Measurements from ENCODE around the gene TBCK.
"Not testable (repeated sequence)": the region's sequence is repeated elsewhere in the genome, so short reads cannot be mapped to it uniquely, and the experiment has no call there.

Gene TBCK

DNA sequence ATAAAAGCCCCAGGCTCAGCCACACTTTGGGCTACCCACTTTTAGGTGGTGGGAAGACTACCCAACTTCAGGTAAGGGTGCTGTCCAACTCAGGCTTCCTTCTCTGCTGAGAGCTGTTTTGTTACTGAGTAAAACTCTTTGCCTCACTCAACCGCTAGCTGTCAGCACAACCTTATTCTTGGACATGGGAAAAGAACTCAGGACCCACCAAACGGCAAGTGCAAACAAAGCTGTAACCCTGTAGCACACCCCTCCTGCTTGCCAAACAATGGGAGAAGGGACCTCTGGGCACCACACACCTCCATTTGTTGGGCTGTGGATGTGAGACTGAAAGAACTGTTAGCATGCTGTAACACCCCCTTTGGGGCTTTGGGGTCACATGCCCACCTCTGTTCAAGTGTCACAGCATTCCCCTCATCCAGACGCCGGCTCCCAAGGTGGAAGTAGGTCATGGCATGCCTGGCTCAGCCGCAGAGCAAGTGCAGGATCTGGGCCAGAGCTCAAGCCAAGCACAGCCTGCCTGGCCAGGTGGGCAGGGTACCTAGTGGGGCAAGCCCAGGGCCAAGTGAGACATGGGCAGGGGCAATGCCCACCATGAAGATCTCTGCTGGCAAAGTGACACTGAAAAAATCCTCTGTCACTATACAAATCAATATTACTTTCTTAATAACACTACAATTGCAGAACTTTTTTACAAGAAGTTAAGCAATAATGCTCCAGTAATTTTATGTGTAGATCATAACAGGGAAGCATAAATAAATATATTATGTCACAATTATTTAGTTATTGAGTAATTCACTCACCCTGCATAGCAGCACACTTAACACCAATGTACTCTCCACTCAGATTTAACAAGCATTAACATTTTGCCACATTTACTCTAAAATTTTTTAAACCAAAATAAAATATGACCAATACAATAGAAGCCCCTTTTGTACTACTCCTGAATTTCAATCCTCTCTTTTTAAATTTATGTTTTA is 107.2 kb downstream of the TBCK start:
- DNase-seq = no peak

DNA sequence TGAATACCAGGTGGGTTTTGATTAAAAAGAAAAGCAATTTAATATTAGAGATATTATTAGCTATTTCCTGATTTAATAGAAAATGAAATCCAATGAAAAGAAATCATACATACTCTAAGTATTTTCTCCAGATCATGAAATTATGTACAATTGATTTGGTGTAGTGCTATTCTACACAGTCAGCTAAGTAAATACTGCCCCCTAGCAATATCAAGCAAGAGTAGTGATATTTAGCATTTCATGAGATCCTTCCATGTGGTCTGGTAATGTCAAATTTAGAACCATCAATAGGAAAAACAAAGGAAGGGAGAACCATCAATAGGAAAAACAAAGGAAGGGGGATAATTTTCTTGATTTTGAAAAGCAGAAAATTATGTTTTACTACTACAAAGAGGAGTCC is 114.6 kb downstream of the TBCK start:
- no peak for DNase-seq

DNA sequence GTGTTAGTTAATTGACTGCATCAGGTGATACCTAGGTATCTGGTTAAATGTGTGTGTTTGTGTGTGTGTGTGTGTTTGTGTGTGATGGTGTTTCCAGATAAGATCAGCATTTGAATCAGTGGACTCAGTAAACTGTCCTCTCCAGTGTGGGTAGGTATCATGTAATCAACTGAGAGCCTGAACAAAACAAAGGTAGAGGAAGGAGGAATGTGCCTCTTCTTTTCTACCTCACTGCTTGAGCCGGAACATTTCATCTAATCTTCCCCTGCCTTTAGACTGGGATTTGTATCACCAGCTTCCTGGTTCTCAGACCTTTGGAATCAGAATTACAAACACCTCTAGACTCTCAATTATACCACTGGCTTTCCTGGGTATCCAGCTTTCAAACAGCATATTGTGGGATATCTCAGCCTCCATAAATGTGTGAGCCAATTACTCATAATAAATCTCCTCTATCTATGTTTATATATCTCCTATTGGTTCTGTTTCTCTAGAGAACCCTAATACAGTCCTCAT is 120.5 kb downstream of the TBCK start:
- no peak for DNase-seq

DNA sequence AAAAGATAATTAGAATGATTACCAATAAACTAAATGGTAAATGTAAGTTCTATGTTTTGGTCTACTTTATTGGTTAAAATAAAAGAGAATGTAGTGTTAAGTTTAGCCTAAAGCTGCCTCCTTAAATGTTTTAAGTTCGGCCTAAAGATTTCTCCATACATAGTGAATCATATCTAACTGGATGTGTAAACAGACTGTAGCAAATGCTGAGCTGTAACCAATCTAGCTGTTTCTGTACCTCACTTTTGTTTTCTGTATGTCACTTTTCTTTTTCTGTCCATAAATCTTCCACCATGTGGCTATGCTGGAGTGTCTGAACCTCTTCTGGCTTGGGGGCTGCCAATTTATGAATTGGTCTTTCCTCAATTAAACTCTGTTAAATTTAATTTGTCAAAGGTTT is 121.2 kb downstream of the TBCK start:
- no peak for DNase-seq

DNA sequence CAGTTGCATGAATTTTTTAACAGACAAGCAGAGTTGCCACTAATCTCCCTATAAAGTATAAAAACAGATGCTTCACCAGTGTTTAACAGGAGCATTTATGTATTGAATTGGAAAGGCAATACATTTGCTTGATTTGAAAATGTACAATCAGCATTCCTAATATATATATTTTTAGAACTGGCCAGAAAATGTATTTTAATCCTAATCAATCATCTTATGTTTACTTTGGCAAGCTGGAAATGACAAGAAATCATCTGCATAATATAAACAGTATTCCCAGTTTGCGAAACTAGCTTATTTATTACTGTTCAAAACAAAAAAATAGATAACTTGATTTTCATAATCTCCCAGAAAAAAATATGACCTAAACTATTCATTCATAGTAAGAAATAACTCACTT is 123.9 kb downstream of the TBCK start:
- DNase-seq = no peak

DNA sequence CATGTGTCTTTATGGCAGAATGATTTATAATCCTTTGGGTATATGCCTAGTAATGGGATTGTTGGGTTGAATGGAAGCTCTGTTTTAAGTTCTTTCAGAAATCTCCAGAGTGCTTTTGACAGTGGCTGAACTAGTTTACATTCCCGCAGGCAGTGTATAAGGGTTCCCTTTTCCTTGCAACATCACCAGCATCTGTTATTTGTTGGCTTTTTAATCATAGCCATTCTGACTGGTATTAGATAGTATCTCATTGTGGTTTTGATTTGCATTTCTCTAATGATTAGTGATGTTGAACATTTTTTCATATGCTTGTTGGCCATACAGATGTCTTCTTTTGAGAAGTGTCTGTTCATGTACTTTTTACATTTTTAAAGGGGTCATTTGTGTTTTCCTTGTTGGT is 129.8 kb downstream of the TBCK start:
- no peak for DNase-seq

DNA sequence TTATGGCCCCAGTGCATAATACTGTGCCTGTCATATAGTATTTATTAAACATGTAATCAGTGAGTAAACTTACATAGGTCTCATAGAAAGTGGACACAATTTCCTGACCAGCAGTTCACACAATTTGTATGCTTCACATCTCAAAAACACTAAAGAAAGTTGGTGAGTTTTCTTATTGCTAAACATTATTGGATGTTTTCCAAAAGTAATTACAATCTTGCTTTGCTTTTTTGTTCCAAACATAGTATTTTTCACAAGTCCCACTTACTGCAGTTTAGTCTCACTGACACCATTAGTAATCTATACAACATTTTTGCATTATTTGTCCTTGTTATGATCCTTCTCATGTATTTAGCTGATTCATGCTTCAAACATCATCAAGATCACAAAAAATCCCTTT is 132.5 kb downstream of the TBCK start:
- no peak for DNase-seq

DNA sequence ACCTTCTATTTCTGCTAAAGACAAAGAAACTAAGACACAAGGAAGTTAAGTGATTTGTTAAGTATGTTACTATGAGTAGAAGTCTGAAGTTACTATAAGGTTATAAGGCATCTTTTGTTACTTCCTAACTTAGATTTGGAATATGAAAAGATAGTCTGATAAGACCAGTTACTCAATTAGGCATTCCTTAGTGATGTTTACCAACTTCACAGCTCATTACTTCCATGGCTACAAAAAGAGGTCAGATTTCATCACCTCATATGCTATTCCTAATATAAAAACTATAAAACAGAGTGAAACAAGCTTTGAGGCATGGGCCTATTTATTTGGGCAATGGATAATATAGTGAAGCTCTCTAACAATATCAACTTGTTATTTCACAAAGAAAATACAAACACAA is 143.1 kb downstream of the TBCK start:
- no peak for DNase-seq

DNA sequence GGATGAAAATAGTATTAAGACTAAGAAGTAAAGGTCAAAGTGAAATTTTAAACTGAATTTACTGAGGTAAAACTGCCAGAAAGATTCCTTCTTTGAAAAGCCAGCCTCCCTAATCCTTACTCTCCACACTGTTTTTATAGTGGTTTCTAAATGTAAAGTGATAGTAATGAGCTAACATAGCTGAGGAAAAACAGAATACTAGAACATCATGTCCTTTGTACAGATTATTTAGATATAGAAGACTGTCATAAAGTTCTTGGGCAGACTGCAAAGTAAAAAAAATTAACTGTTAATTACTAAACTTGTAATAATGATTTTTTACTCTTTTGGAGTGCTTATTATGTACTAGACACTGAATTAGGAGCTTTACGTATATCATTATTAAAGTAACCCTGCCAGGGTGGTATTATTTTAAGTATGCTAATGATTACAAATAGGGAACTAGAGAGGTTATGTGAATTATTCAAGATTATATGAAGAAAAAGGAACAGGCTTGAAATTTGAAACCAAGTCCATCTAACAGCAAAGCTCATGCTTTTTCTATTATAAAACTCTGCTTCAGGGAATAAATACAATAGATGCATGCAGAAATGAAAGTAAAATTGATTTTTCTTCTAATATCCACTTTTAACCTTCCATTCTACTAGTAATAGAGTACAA is 150.5 kb downstream of the TBCK start:
- no peak for DNase-seq

DNA sequence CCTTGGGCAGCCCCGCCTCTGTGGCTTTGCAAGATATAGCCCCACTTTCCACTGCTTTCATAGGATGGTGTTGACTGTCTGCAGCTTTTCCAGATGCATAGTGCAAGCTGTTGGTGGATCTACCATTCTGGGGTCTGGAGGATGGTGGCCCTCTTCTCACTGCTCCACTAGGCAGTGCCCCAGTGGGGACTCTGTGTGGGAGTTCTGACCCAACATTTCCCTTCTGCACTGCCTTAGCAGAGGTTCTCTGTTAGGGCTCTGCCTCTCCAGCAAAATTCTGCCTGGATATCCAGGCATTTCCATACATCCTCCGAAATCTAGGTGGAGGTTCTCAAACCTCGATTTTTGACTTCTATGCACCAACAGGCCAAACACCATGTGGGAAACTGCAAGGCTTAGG is 153.7 kb downstream of the TBCK start:
- DNase-seq = no peak

DNA sequence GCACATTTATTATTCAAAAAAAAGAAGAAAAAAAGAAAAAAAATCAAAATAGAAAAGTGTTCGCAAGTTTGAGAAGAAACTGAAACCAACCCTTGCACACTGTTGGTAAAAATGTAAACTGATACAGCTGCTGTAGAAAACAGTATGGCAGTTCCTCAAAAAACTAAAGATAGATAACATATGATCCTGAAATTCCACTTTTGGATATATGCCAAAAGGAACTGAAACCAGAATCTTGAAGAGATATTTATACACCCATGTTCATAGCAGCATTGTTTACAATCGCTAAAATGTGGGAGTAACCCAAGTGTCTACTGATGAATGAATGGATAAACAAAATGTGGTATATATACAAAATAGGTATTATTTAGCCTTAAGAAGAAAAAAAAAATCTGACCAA is 155.4 kb downstream of the TBCK start:
- no peak for DNase-seq

DNA sequence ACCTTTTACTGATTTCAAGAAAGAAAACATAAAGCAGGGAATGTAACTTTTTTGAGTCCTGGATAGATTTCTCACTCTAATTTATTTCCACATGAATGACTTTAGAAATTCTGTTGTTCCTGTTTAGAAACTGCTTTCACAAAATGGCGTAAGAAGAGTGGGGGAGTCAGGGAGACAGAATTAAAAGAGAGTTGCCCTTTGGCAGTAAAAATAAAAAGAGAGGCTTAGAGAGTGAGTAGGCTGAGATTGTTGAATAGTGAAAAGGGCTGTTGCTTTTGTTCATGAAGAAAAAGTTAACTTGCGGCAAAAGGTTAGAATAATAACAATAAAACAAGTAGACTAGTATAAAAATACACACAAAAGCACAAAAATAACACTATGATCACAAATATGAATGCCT is 166.1 kb downstream of the TBCK start:
- DNase-seq = no peak

DNA sequence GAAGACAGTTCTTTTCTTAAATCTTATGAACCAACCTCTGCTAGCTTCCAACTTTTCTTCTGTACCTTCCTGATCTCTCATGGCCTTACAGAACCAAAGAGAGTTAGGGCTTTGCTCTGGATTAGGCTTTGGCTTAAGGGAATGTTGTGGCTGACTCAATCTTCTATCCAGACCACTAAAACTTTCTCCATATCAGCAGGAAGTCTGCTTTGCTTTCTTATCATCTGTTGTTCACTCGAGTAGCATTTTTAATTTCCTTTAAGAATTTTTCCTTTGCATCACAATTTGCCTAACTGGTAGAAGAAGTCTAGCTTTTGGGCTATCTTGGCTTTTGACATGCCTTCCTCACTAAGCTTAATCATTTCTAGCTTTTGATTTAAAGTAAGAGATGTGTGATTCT is 167.0 kb downstream of the TBCK start:
- no peak for DNase-seq

DNA sequence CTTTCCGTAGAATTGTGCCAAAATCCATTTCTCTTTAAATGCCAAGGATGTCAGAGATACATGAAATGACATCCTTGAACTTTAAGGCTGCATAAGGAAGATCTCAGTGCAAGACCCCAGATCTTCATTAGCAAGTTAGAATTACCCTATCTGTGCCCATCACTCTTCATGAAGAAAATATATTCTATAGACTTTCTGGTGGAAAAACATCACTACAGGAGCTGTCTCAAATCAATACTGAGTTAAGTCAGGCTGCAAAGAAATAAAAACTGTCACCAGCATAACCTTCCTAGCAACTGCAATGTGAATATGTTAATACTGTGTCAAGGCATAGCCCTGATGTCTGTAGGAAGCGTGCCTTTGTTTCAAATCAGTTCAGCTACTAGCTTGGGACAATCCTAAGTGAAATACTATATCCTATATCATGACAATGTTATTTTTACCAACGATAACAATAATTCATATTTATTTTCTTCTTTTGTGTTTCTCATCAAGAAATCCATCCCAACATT is 173.3 kb downstream of the TBCK start:
- no peak for DNase-seq

DNA sequence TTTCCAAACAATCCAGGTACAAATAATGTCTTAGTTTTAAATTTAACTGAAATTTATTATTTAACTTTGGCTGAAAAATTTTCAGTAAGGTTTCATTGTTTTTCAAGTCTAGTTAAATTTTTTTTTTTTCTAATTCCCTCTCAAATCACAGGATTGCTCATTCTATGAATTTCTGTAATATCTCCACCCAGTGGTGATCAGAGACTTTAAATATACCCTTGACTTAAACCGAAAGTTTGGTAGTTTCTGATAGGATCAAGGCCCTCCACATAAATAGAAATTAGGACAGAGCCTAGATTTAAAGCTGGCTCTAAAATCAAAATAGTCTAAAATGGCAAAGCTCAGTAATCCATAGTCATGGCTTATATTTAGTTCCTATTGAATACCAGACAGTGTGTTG is 175.4 kb downstream of the TBCK start:
- no peak for DNase-seq

DNA sequence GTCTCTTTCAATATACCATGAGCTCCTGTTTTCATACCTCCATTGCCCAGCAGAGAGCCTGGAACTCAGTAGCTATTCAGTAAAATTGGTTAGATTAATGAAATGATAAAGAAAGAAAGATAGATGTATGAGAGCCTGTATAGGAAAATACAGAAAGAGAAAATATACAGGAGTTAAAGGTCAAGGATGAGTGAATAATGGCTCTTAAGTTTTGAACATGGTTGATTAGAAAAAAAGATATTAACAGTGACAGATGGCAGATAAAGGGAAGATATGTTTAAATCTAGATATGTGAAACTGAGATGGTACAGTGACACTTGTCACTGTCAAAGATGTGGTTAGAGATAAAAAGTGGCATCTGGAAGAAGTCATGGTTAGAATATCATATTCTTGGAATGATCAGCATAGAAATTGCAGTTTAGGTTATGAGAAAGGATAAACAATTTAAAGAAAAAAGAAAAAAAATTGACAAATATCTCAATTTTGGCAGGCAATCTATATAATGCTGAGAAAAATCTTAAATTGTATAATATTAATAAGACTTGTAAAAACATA is 179.2 kb downstream of the TBCK start:
- DNase-seq = no peak

DNA sequence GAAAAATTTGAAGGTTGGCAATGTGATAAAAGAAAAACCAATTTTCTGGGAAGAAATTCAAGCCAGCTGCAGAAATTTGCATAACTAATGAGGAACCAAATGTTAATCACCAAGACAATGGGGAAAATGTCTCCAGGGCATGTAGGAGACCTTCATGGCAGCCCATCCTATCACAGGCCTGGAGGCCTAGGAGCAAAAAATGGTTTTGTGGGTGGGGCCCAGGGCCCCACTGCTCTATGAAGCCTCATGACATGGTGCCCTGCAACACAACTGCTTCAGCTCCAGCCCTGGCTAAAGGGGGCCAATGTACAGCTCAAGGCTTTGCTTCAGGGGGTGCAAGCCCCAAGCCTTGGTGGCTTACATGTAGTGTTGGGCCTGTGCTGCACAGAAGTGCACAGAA is 184.0 kb downstream of the TBCK start:
- no peak for DNase-seq

DNA sequence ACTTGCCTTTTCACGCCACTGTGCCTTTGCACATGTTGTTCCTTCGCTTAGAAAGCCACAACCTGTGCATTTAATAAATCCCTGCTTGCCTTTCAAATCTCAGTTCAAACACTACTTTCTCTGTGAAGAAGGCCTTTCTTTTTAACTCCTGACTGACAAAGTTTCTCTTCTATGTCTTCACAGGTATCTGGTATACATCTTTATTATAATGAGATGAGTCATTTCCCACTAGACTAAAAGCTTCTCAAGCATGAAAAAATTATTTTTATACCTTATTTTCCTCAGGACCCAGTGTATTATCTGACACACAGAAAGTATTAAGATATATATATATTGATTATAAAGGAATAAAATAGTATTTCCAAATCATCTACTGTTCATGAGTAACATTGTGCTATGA is 189.9 kb downstream of the TBCK start:
- DNase-seq = no peak

DNA sequence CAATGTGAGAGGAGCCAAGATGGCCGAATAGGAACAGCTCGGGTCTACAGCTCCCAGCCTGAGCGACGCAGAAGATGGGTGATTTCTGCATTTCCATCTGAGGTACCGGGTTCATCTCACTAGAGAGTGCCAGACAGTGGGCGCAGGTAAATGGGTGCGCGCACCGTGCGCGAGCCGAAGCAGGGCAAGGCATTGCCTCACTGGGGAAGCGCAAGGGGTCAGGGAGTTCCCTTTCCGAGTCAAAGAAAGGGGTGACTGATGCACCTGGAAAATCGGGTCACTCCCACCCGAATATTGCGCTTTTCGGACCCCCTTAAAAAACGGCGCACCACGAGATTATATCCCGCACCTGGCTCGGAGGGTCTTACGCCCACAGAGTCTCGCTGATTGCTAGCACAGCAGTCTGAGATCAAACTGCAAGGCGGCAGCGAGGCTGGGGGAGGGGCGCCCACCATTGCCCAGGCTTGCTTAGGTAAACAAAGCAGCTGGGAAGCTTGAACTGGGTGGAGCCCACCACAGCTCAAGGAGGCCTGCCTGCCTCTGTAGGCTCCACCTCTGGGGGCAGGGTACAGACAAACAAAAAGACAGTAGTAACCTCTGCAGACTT is 196.0 kb downstream of the TBCK start:
- DNase-seq = not testable (repeated sequence)

DNA sequence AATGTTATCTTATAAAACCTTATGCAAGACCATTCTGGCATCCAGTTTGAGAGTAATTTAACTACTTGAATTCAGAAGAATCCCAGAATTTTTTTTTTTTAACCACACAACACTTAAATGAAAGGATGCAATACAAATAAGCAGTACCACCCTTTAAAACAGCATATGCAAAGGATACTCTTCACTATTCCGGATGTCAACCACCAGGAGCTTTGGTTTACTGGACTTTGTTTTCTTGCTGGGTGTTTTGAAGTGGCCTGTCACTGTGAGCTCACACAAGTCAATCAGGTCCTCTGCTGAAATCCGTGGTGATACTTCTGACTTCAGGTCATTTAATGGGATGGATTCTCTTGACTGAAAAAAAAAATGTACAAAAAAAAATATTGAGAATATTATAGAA is 200.0 kb downstream of the TBCK start:
- DNase-seq = no peak

DNA sequence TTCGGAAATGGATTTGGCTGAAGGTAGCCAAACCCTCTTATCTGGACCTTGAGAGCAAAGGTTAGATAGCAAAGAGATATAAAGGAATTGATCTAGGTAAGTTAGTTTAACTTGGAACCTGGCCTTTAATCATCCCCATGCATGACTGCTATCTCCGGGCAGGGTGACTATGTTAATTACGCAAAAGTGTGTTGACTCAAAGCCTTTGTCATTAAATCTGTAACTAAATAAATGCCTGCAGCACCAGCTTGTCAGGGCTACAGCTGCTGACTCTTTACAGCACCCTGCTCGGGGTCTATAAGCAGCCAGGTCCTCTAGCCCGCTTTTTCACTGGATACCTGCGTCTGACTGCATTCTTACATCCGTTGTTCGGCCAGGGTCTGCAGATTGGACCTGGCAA is 201.7 kb downstream of the TBCK start:
- no peak for DNase-seq

DNA sequence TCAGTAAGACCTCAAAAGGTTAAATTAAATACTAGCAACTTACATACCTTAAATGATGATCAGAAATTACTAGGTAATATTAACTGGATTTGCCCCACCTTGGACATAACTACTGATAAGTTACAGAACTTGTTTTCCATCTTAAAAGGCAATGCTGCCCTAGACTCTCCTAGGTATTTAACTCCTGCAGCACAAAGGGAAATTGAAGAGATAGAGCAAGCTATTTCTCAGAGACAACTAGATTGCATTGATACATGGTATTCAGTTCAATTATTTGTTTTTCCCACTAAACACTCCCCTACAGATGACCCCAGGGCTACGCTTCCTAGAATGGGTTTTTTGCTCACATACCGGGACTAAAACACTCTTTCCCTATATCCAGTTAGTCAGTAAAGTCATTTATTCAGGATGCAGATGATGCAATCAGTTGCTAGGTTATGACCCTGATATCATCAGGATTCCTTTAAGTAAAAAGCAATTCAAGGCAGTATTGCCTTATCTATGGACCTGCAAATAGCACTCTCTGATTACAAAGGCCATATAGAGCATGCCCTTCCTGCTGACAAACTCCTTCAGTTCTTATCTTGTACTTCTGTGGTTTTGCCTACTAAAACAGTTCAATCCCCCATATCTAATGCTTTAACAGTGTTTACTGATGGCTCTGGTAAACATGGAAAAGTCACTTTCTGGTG is 204.1 kb downstream of the TBCK start:
- not testable (repeated sequence) for DNase-seq

DNA sequence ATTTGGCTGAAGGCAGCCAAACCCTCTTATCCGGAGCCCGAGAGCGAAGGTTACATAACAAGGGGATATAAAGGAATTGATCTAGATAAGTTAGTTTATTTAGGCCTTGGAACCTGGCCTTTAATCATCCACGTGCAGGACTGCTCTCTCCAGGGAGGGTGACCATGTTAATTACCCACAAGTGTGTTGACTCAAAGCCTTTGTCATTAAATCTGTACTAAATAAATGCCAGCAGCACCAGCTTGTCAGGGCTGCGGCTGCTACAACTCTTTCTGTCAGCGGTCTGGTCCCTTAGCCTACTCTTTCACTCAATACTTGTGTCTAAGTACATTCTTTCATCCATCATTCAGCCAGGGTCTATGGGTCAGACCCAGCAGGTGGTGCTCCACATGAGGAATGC is 206.1 kb downstream of the TBCK start:
- DNase-seq = no peak

Data from activated effector memory CD4-positive, alpha-beta T cell treated with Interleukin-2 at 50 U/mL for 16 hours (primary cell).